GM12891 (cell line): ENCODE results near the gene PGAM2.

Experiments
- POLR2A ChIP-seq: IDR thresholded peaks from 2 replicates; pipeline ENCODE4 v1.6.1; 2011; ENCODE audit warnings: low read depth, low read length, control low read depth
- SPI1 ChIP-seq: IDR thresholded peaks from 2 replicates; pipeline ENCODE4 v1.6.1; 2011; ENCODE audit warnings: low read depth, low read length, control low read depth

GRCh38 chr7:44104860-44105771 lies 39.7 kb upstream of the PGAM2 start:
- TF ChIP-seq POLR2A = no peak
- no peak for TF ChIP-seq SPI1
